ENCODE measurements around the gene DAPK1.
"Not testable (repeated sequence)": the region's sequence is repeated elsewhere in the genome, so short reads cannot be mapped to it uniquely, and the experiment has no call there.

Gene DAPK1

DNA sequence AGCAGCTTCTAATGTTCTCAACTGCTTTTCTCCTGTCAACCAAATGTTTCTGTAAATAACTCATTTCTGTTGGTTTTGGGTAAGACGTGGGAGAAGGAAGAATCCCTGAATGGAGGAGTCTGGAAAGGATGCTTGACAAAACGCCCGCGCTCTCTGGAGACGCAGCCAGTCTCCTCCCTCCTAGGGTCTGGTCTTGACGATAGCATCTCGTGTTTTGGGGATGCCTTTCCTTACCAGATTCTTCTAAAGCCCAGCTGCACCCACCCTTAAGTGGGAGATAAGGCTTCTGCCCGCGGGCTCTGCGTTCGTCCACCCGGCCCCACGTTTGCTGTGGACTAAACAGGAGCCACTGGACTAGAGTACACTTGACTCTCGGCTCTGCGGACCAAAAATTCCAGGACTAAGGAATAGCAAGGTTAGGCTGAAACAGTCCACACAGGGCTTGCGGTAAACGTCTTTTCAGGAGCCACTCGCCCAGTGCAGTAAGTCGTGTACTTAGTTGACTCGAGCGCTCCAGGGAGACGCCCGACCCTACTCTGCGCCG lies 227.8 kb downstream of the DAPK1 start:
- DNase-seq, result no peak

DNA sequence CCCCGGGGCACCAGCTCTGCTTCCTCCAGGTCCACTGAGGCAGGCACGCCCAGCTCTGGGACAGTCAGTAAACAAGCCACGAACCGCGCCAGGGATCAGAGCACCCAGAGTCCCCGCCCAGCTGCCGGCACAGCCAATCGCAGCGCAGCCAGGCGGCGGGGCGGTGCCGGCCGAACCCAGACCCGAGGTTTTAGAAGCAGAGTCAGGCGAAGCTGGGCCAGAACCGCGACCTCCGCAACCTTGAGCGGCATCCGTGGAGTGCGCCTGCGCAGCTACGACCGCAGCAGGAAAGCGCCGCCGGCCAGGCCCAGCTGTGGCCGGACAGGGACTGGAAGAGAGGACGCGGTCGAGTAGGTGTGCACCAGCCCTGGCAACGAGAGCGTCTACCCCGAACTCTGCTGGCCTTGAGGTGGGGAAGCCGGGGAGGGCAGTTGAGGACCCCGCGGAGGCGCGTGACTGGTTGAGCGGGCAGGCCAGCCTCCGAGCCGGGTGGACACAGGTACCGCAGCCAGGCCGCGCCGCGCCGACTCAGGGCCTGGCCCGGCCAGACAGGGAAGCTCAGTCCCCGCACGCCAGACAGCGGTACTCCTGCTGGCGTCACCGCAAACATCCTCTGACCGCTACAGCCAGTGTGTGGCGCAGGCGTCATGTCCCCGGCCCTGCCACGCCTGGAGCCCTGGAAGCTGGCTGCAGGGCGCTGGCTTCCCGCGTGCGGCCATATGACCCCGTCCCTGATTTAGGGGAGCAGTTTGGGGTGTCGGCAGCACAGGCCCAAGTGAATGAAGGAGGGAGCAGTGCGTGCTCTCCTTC lies 228.4 kb downstream of the DAPK1 start, which contains the start of gene CTSL:
Gene CTSL, plus strand, starts transcription at position 220 of the 810 bp plus-strand sequence. CDS start 1,485 bp downstream, outside the sequence.
- peak; percentile 52 for DNase-seq

DNA sequence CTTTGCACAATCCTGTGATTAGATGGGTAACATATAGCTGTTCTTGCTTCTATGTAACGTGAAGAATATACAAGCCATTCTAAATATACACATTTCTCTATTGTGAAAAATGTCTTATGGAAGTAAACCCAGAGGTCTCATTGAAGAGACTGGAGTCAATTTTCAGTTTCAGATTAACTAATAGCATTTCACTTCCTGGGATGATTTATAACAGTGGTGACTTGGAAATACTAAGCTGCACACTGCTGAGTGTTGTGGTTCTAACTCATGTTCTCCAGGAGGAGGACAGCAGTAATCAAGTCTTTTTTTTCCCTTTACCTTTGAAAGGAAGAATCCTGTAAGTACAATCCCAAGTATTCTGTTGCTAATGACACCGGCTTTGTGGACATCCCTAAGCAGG lies 231.6 kb downstream of the DAPK1 start:
- DNase-seq, result no peak

DNA sequence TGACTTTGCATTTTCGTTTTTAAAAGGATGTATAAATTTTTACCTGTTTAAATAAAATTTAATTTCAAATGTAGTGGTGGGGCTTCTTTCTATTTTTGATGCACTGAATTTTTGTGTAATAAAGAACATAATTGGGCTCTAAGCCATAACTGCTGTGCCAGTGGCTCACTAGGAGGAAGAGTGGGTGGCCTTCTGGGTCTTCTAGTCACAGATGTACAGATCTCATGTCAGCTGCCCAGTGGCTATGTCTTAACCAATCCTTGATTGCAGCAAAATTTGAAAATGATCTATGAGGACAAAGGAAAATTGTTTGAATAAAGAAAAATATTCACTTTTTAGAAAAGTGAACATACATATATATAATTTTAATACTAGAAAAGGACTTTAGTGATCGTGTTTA lies 233.7 kb downstream of the DAPK1 start:
- DNase-seq, result no peak

DNA sequence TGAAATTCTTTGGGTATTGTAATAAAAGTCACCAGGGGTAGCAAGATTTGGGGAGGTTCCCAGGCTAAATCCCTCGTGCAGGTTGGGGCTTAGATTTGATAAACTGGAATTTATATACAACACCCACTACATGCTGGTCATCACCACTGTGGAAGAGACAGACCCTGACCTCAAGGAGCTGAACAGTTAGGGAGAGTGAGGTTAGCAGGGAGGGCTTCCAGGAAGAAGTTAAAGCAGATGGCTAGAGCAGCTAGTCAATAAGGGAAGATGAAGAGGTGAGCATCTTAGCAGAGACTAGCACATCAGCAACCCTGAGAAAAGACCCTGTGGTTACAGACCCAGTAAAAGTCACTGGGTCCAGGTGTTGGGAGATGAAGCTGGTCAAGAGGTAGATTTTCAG lies 234.7 kb downstream of the DAPK1 start:
- no peak for DNase-seq

DNA sequence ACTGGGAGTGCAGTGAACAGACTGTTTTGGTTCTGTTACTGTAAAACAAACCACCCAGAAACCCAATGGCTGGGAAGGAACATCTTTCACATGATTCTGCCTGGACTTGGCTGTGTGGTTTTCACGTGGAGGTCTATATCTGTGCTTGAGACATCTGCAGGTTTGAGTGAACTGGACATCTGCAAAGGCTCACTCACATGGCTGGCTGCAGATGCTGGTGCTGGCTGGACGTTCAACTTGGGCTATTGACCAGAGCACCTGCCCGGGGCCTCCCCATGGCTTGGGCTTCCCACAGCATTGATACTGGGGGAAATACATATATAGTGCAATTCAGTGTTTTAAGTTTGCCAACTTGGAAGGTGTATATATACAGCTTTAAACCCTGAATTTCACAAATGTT lies 235.1 kb downstream of the DAPK1 start:
- DNase-seq, result no peak

DNA sequence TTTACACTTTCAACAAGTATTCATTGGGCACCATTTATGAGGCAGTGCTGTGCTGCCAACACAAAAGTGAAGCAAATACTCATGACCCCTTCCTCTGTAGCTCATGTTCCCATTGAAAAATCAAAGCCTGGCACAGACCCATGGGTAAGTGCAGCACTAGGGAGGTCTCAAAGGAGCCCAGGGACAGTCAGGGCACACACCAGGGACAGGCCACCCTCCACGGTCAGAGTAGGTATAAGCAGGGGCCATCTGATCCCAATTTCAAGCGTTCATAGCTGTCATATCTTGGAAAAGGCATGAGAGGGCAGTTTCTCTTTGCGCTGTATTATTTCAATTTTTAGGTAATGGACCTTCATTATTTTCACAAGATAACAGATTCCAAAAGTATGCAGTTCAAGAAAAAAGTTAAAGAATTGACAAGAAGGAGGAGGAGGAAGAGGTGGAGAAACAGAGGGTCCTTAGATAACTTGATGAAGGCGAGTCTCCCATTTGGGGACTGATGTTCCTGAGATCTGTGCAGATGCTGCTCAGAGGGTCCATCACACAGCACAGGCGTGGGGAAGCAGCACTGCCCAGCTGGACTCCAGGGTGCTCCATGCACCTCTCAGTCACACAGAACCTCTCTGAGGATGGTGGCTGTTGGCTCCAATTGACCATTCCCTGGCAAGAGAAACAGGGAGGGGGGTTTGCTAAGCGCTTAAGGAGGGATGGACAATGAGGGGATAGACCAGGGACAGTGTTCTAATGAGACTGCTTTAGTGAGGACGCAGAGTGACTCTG lies 235.8 kb downstream of the DAPK1 start:
- DNase-seq, result no peak

DNA sequence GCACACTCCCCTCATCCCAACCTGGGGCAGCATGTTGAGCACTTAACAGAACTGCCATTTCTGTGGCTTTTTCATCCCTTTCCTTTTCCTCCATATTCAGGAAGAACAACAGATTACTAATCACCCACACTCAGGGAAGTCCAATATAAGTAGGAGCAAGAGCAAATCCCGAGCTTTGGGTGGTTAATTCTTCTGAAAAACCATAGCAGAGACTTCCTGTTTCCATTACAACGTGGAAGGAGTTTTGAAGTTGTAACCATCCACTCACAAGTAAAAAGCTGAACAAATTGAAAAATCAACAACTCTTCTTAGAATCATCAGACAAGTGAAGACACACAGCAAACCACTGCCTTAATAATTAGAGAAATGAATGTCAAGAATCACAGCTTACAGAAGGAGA lies 236.4 kb downstream of the DAPK1 start:
- no peak for DNase-seq

DNA sequence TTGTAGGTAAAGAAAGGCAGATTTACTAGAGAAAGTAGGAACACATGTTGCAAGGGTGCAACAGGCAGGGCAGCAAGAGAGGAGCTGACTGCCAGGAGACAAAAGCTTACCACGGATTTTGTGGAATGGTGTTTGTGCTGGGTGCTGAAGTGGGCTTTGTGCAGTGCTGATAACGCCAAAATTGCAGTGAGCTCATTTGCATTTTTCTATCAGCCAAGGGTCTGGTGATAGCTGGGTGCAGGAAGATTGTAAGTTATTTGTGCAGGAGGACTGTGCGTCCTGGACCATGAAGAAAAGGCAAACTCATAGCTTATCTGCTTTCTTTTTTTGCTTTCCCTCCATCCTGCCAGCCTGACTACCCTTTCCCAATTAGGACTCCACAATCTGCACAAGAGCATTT lies 241.9 kb downstream of the DAPK1 start:
- DNase-seq, result no peak

DNA sequence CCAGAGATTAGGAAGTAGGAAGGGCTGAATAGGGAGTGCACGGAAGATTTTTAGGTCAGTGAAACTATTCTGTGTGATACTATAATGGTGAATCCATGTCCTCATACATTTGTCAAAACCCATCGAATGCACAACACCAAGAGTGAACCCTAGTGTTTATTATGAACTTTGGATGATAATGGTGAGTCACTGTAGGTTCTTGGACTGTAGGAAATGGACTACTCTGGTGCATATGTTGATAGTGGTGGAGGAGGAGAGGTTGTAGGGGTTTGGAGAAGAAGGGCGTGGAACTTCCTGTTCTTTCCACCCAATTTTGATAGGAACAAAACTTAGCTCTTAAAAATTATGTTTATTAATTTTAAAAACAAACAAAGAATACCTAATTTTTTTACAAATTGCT lies 242.5 kb downstream of the DAPK1 start:
- DNase-seq, result no peak

DNA sequence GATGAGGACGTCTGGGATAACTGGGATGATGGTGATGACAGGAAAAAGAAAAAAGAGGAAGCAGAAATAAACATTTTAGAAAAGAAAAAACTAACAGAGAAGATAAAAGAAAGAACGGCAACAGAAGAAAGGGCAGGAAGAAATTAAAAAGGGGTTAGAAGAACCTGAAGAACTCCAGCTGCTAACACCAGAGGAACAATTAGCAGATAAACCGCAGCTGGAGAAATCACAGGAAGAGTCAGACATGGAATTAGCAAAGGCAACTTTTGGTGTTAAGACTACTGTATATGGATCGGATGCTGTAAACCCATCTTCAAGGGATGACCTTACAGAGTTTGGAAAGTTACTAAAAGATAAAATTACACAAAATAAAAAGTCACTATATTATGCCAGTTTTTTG lies 243.7 kb downstream of the DAPK1 start:
- no peak for DNase-seq

DNA sequence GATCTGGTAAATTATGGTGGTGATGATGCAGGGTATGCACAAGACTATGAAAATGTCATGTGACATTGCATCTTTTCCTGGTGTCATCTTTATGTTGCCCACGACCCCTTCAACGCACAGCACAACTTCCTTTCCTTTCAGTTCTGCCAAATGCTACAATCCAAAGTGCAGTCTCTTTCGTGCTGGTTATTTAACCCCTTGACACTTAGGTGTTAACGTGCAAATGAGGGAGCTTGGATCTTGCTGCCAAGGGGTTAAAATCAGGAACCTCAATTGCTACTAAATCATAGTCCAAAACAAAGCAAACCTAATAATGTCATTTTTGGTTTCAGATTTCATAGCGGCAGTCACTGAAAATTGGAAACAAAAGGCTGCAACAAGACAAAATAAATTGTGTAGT lies 244.2 kb downstream of the DAPK1 start:
- DNase-seq, result no peak

DNA sequence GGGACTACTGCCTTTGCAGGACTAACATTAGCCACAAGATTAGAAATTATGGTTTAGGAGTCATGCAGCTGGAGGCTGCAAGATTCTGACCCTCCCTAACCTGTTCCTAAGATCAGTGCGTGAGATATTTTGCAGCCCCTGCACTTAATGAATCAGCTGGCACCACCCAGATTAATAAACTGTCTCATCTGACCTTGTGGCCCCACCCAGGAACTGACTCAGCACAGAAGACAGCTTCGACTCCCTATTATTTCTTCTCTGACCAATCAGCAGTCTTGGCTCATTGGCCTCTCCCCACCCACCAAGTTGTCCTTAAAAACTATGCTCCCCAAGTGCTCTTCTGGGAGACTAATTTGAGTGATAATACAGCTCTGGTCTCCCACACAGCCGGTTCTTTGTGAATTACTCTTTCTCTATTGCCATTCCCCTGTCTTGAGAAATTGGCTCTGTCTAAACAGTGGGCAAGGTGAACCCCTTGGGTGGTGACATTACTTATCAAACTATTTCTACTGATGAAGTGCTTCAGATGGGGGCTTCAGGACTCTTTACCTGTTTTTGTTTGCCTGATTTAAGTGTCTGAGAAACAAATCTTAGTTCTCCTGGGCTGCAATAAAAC lies 245.3 kb downstream of the DAPK1 start:
- no peak for DNase-seq

DNA sequence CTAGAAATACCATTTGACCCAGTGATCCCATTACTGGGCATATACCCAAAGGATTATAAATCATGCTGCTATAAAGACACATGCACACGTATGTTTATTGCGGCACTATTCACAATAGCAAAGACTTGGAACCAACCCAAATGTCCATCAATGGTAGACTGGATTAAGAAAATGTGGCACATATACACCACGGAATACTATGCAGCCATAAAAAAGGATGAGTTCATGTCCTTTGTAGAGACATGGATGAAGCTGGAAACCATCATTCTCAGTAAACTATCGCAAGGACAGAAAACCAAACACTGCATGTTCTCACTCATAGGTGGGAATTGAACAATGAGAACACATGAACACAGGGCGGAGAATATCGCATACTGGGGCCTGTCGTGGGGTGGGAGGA lies 246.6 kb downstream of the DAPK1 start:
- DNase-seq, result not testable (repeated sequence)

DNA sequence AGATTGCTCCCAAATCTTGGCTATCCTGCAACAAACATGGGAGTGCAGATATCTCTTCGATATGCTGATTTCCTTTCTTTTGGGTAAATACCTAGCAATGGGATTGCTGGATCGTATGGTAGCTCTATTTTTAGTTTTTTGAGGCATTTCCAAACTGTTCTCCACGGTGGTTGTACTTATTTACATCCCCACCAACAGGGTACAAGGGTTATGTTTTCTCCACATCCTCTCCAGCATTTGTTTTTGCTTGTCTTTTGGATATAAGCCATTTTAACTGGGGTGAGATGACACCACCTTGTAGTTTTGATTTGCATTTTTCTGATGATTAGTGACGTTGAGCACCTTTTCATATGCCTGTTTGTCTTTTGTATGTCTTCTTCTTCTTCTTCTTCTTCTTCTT lies 248.5 kb downstream of the DAPK1 start:
- no peak for DNase-seq

DNA sequence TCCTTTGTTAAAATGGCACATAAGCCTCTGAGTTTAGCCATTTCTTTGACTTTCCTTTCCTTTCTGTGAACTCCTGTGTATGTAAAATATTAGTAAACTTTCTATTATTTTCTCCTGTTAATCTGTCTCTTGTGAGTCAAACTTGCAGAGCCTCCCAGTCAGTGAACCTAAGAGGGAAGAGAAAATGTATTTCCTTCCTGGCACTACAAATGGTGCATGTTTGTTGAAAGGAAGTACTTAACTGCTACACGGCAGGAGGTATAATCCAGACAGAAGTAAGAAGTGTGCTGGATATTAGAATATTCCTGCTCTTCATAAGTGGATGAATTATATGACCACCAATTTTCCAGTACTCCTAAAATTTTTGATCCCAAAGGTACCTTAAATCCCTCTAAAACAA lies 251.2 kb downstream of the DAPK1 start:
- no peak for DNase-seq

DNA sequence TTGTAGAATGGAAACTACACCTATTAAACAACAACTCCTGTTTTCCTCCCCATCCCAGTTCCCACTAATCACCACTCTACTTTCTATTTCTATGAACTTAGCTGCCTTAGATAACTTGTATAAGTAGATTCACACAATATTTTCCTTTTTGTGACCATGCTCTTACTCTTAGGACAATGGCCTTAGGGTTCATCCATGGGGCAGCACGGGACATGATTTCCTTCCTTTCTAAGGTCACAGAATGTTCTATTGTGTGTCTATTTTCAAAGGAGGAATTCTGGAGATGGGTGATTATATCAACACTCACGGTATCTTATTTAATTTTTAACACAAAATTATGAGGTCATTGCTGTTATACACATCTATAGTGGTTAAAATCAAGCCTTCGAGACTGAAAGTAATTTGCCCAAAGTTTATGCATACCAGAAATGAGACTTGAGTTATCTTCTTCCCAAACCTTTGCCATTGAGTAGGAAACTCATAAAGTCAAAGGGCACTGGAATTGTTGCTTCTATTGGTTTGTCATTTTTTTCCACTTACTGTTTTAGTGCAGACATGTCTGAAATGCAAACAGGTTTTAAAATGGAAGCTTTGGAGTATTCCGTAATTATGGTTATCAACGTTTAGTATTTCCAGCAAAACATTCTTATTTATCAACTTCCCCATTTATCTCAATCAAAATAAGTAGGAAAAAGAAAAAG lies 251.8 kb downstream of the DAPK1 start:
- DNase-seq, result no peak

DNA sequence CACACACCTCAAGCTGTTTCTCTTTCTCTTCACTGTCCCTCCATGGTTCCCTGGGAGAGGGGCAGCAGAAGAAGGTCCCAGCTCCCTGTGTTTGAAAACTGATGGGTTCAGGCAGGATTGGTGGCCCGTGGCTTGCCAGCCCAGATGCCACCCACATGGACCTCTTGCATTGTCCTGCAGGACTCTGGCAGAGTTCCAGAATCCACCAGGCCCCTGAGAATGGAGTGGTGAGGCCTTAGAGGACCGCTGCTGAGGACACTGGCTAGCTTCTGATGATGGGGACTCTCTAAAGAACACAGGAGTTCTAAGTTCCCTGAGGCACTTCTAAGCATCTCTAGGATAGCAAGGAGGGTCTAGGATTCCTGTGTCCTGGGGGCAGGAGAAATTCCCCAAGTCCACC lies 253.1 kb downstream of the DAPK1 start:
- no peak for DNase-seq

DNA sequence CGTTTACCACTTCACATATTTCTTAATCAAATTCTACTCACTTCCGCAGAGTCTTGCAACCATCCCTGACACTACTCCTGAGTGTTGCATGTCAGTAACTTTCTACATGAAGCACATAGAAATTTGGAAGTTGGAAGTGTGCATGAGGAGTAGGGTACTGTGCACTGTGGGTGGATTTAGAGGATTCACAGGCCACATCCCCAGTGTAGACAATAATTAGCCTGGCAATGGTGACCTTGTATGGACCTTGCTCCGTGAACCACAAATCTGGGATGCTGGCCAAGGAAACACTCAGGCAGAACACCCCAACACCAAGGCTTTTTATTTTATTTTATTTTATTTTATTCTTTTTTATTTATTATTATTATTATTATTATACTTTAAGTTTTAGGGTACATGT lies 253.8 kb downstream of the DAPK1 start:
- no peak for DNase-seq

DNA sequence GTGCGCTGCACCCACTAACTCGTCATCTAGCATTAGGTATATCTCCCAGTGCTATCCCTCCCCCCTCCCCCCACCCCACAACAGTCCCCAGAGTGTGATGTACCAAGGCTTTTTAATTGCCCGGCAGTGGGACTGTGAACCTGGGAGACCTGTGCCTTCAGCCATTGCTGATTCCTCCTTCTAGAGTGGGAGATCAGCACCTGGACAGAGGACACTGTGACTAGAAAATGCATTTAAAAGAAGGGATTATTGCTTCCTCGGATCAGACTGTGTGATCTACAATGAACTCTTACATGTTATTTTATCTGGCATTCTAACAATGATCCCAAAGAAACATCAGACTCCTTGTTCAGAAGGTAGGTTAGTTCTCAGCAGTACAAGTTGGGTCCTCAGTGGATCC lies 254.2 kb downstream of the DAPK1 start:
- DNase-seq, result no peak

DNA sequence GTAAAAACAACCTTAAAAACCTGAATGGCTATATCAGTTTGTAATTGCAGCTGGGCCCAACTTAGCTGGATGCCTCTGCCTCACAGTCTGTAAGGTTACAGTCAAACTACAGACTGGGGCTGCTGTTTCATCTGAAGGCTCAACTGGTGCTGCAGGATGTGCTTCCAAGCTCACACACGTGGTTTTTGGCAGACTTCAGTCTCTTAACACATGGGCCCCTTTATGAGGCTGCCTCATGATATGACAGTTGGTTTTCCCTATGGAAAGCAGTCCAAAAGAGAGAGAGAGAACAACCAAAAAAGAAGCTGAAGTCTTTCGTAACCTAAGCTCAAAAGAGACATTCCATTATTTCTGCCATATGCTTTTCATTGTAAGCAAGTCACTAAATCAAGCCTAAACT lies 255.6 kb downstream of the DAPK1 start:
- DNase-seq, result no peak

Data from CD4-positive, alpha-beta T cell treated with Interleukin-10 for 1 hour (primary cell).